SK-N-SH treated with all-trans-retinoic acid at 6 μM for 48 hours (cell line): ENCODE data around the gene MALT1.
A peak's percentile ranks its signal among the peaks of the same experiment; 100 is the strongest.

Experiments used
- ATAC-seq: fragments of 200-7000 bp; cut with Tn5 transposase; 3 replicates; pipeline ENCODE4 v1.9.1; 2020; ENCODE audit warnings: mild to moderate bottlenecking, moderate library complexity
- ARNTL ChIP-seq: fragments of 450-650 bp; formaldehyde crosslinking; IDR thresholded peaks from 2 replicates; pipeline ENCODE4 v1.5.0; 2020; ENCODE audit warnings: low read depth, mild to moderate bottlenecking, moderate library complexity, borderline replicate concordance
- BACH2 ChIP-seq: fragments of 250-450 bp; sonication (Bioruptor Pico); IDR thresholded peaks from 2 replicates; pipeline ENCODE4 v1.9.0; 2021; ENCODE audit warnings: mild to moderate bottlenecking, borderline replicate concordance
- CREB5 ChIP-seq: fragments of 250-450 bp; sonication (Bioruptor Pico); IDR thresholded peaks from 2 replicates; pipeline ENCODE4 v1.5.1; 2020; ENCODE audit warnings: low read depth, mild to moderate bottlenecking, moderate library complexity
- CSDC2 ChIP-seq: fragments of 250-450 bp; sonication (Bioruptor Pico); IDR thresholded peaks from 2 replicates; pipeline ENCODE4 v1.5.0; 2020; ENCODE audit warnings: mild to moderate bottlenecking, moderate library complexity
- CSRNP3 ChIP-seq: fragments of 250-450 bp; sonication (Bioruptor Pico); IDR thresholded peaks from 2 replicates; pipeline ENCODE4 v1.5.1; 2021; ENCODE audit warnings: mild to moderate bottlenecking, moderate library complexity
- ESRRG ChIP-seq: fragments of 250-450 bp; sonication (Bioruptor Pico); IDR thresholded peaks from 2 replicates; pipeline ENCODE4 v1.6.1; 2021; ENCODE audit warnings: mild to moderate bottlenecking
- GLIS3 ChIP-seq: fragments of 250-450 bp; sonication (Bioruptor Pico); IDR thresholded peaks from 2 replicates; pipeline ENCODE4 v1.5.0; 2020; ENCODE audit warnings: mild to moderate bottlenecking, moderate library complexity
- ISL1 ChIP-seq: fragments of 250-450 bp; sonication (Bioruptor Pico); IDR thresholded peaks from 2 replicates; pipeline ENCODE4 v2.1.2; 2022; ENCODE audit warnings: mild to moderate bottlenecking, moderate library complexity
- OSR1 ChIP-seq: fragments of 250-450 bp; sonication (Bioruptor Pico); IDR thresholded peaks from 2 replicates; pipeline ENCODE4 v1.8.0; 2022; ENCODE audit warnings: moderate library complexity, mild to moderate bottlenecking, inconsistent platforms
- PATZ1 ChIP-seq: fragments of 250-450 bp; sonication (Bioruptor Pico); IDR thresholded peaks from 2 replicates; pipeline ENCODE4 v1.8.0; 2020; ENCODE audit warnings: mild to moderate bottlenecking, moderate library complexity, borderline replicate concordance
- POU6F1 ChIP-seq: fragments of 250-450 bp; sonication (Bioruptor Pico); IDR thresholded peaks from 2 replicates; pipeline ENCODE4 v1.8.0; 2021; ENCODE audit warnings: low read depth, mild to moderate bottlenecking, moderate library complexity, borderline replicate concordance
- PPARA ChIP-seq: fragments of 250-450 bp; sonication (Bioruptor Pico); IDR thresholded peaks from 2 replicates; pipeline ENCODE4 v1.5.0; 2020; ENCODE audit warnings: mild to moderate bottlenecking, borderline replicate concordance
- RARB ChIP-seq: fragments of 250-450 bp; sonication (Bioruptor Pico); IDR thresholded peaks from 2 replicates; pipeline ENCODE4 v1.8.0; 2021; ENCODE audit warnings: mild to moderate bottlenecking, moderate library complexity
- SNAI2 ChIP-seq: fragments of 250-450 bp; sonication (Bioruptor Pico); IDR thresholded peaks from 2 replicates; pipeline ENCODE4 v1.5.0; 2020; ENCODE audit warnings: mild to moderate bottlenecking, moderate library complexity
- TCF4 ChIP-seq: fragments of 250-450 bp; sonication (Bioruptor Pico); IDR thresholded peaks from 2 replicates; pipeline ENCODE4 v1.8.0; 2021; ENCODE audit warnings: mild to moderate bottlenecking, moderate library complexity, borderline replicate concordance
- TOX ChIP-seq: fragments of 250-450 bp; sonication (Bioruptor Pico); IDR thresholded peaks from 2 replicates; pipeline ENCODE4 v1.8.0; 2021; ENCODE audit warnings: mild to moderate bottlenecking, moderate library complexity, borderline replicate concordance
- TSHZ2 ChIP-seq: fragments of 250-450 bp; sonication (Bioruptor Pico); IDR thresholded peaks from 2 replicates; pipeline ENCODE4 v1.5.0; 2020; ENCODE audit warnings: mild to moderate bottlenecking, moderate library complexity
- ZC3H10 ChIP-seq: fragments of 250-450 bp; sonication (Bioruptor Pico); IDR thresholded peaks from 2 replicates; pipeline ENCODE4 v1.5.1; 2021; ENCODE audit warnings: mild to moderate bottlenecking, moderate library complexity
- ZFP3 ChIP-seq: fragments of 250-450 bp; sonication (Bioruptor Pico); IDR thresholded peaks from 2 replicates; pipeline ENCODE4 v1.5.0; 2020; ENCODE audit warnings: mild to moderate bottlenecking, moderate library complexity
- ZFP30 ChIP-seq: fragments of 450-650 bp; formaldehyde crosslinking; IDR thresholded peaks from 2 replicates; pipeline ENCODE4 v1.5.0; 2022; ENCODE audit warnings: mild to moderate bottlenecking, moderate library complexity
- ZNF565 ChIP-seq: fragments of 450-650 bp; formaldehyde crosslinking; conservative IDR thresholded peaks from 2 replicates; pipeline ENCODE4 v1.5.0; 2020; ENCODE audit warnings: low read depth, mild to moderate bottlenecking, moderate library complexity
- ZNF70 ChIP-seq: fragments of 450-650 bp; formaldehyde crosslinking; IDR thresholded peaks from 2 replicates; pipeline ENCODE4 v1.5.0; 2020; ENCODE audit warnings: mild to moderate bottlenecking, moderate library complexity
- ZNF8 ChIP-seq: fragments of 450-650 bp; formaldehyde crosslinking; IDR thresholded peaks from 2 replicates; pipeline ENCODE4 v1.5.0; 2020; ENCODE audit warnings: mild to moderate bottlenecking, moderate library complexity

The MALT1 gene

GRCh38 chr18:58660915-58661314 lies 10.3 kb upstream of the MALT1 start (continued):
- TF ChIP-seq TSHZ2 (CRISPR knock-in tag) (no peak), CSDC2 (CRISPR knock-in tag) (no peak), CREB5 (CRISPR knock-in tag) (no peak), OSR1 (no peak), TCF4 (no peak), ESRRG (CRISPR knock-in tag) (no peak), TOX (no peak), BACH2 (CRISPR knock-in tag) (no peak), ISL1 (no peak)

GRCh38 chr18:58661423-58661822 lies 9.8 kb upstream of the MALT1 start:
- TF ChIP-seq ARNTL (CRISPR knock-in tag) (no peak), OSR1 (no peak), BACH2 (CRISPR knock-in tag) (no peak), GLIS3 (CRISPR knock-in tag) (no peak), CSDC2 (CRISPR knock-in tag) (no peak), PPARA (CRISPR knock-in tag) (no peak), ZNF70 (CRISPR knock-in tag) (no peak), ZC3H10 (CRISPR knock-in tag) (no peak), PATZ1 (CRISPR knock-in tag) (no peak), ZNF565 (no peak), POU6F1 (CRISPR knock-in tag) (no peak), ZNF8 (no peak), CSRNP3 (CRISPR knock-in tag) (no peak), ESRRG (CRISPR knock-in tag) (no peak), ZFP3 (CRISPR knock-in tag) (no peak), ZFP30 (no peak), SNAI2 (no peak), TOX (no peak), CREB5 (CRISPR knock-in tag) (no peak)
- ATAC-seq: peak; percentile 86

- no peak for ATAC-seq
- TF ChIP-seq ARNTL (CRISPR knock-in tag): no peak
- no peak for TF ChIP-seq TOX
- TF ChIP-seq OSR1: no peak
- TF ChIP-seq POU6F1 (CRISPR knock-in tag): no peak
- no peak for TF ChIP-seq CSRNP3 (CRISPR knock-in tag)
- no peak for TF ChIP-seq CREB5 (CRISPR knock-in tag)
- TF ChIP-seq RARB: no peak
- TF ChIP-seq SNAI2: no peak
- TF ChIP-seq ESRRG (CRISPR knock-in tag): no peak
- no peak for TF ChIP-seq CSDC2 (CRISPR knock-in tag)
Measured at GRCh38 chr18:58662118-58662517, 9.1 kb upstream of the MALT1 start.
